ENCODE data around the gene MTMR3.
A peak's percentile ranks its signal among the peaks of the same experiment; 100 is the strongest.
"Not testable (repeated sequence)": the region's sequence is repeated elsewhere in the genome, so short reads cannot be mapped to it uniquely, and the experiment has no call there.

Gene MTMR3

GRCh38 chr22:30031328-30031727, 148.4 kb downstream of the MTMR3 start:
- no peak for DNase-seq

DNA sequence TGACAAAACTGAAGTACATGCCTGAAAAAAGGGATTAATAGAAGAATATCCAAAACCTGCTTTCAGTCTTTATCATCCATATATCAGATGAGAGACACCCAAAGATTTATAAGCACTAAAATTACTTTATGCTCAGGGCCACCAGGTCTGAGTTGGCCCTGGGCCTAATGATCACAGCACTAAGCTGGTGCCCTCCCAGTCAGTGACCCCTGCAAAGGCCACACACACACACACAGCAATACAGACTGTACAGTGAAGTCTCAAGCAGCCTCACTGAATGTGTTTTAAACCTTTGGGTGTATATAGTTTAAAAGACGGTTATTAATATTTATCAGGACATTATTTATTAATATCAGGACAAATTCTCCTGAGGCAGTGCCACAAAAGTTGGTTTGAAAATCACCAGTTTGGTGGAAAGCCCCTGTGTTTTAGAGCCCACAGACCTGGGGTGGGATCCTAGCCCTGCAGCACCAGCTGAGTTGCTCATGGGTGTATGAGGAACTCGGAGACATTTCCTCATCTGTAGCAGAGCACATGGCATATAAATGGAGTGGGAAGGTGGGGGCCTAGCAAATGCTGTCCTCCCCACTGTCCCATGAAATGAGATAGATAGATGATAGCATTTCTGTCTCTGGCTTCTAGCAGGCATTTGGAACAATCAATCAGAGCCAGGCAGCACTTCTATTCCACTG, 148.9 kb downstream of the MTMR3 start:
- DNase-seq = peak; percentile 58

DNA sequence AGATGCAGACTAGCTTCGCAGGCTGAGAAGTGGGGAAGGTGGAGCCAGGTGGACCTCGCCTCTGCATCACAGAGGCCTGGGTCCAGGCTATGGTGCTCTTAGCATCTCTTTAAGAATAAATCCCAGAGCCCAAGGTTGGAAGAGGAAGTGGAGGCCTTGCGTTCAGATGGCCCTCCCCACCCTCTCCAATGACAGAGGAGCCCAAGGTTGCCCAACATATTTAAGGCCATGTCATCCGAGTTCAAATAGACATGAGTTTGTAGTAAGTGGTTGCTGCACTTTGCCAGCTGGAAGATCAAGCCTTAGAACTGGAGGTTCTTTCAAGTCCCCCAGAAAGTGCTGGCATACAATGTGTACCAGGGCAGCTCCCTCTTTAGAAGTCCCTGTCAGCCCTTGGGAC, 150.2 kb downstream of the MTMR3 start:
- DNase-seq = peak; percentile 87

DNA sequence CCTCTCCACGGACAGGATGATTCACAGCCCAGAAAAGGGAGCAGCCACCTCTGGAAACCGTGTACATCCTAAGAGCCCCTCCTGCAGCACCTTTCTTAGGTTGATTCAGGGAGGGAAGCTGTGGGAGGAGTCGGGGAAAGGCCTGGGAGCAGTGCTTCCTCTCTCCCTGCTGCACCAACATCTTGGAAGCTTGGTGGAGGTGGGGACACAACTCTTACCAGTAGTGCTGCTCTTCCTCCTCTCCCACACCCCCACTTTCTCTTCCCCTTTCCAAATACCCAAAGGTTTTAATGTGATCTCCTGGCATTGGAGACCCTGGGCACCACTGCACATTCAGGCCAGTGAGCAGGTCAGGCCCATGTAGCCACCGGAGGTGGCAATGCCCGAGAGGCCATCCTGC, 150.9 kb downstream of the MTMR3 start:
- peak; percentile 51 for DNase-seq

DNA sequence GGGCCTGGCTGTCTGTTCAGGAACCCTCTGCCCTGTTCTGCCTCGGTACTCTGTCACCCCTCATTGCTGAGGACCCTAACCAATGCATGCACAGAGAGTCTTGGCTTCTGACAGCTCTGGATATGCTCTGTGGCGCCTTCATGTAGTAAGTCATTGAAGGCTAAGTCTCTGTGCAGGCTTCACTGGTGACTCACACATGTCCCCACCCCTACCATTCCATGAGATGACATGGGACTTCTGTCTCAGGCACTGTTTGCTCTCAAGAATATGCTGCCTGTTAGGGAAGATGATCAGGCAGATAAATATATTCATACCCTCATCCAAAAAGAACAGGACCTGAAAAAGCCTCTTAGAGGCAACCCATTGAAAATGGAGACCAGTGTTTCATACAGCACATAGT, 153.7 kb downstream of the MTMR3 start:
- DNase-seq = no peak

DNA sequence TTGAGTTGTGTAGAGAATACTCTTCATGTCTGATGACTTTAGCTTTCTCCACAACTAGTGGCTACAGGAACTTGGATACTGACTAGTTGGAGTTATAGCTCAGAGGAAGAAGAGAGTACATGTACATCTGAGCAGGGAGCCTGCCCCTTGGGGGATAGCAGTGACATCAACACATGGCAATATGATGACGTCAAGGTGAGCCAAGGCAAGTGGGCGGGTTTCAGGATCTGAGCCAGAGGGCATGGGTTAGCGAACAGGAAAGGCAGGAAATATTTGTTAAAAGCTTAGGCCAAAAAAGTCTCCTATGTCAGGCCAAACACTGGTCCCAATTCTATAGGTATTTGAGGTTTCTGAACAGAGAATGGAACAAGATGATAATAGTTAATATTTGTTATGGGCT, 155.2 kb downstream of the MTMR3 start:
- peak; percentile 11 for DNase-seq

GRCh38 chr22:30040499-30041260, 157.7 kb downstream of the MTMR3 start:
- DNase-seq = no peak

GRCh38 chr22:30041475-30041874, 158.5 kb downstream of the MTMR3 start:
- no peak for DNase-seq

DNA sequence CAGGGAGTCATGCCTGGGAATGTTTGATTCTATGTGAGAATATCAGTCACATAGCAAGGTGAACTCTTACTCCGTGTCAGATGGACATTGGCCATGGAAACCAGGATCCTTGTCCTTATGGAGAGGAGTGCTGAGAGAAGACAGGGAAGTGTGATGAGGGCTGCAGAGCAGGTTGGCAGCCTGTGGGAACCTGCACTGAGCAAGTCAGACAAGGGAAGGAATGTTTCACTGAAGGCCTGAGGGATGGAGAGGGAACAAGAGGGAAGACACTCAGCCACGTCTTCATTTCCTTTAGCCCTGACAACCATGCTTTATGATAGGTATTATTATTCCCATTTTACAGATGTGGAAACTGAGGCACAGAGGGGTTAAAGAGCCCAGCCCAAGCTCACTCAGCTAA, 158.9 kb downstream of the MTMR3 start:
- no peak for DNase-seq

DNA sequence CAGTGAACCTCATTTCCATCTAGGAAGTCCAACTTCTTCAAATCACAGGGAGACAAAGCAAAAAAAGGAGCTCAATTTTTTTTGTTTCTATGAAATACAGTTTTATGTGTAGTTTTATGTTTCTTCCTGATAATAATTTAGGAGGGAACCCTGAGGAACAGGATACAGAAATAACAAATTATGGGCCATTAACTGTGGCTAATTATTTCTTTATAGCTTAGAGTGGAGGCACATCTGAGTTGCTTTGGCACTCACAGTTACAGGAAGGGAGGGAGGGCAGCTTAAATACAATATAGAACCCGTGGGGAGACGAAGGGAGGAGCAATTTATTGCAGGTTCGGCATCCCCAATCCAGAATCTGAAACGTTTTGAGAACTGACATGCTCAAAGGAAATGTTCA, 160.2 kb downstream of the MTMR3 start:
- DNase-seq = no peak

- DNase-seq = peak; percentile 61
Measured at GRCh38 chr22:30044369-30044768, 161.4 kb downstream of the MTMR3 start.

GRCh38 chr22:30044881-30045493, 162.0 kb downstream of the MTMR3 start:
- no peak for DNase-seq

GRCh38 chr22:30045494-30045887, 162.5 kb downstream of the MTMR3 start:
- no peak for DNase-seq

- no peak for DNase-seq
Measured at GRCh38 chr22:30045901-30046715, 163.1 kb downstream of the MTMR3 start.

GRCh38 chr22:30046716-30047363, 163.9 kb downstream of the MTMR3 start:
- DNase-seq = no peak

DNA sequence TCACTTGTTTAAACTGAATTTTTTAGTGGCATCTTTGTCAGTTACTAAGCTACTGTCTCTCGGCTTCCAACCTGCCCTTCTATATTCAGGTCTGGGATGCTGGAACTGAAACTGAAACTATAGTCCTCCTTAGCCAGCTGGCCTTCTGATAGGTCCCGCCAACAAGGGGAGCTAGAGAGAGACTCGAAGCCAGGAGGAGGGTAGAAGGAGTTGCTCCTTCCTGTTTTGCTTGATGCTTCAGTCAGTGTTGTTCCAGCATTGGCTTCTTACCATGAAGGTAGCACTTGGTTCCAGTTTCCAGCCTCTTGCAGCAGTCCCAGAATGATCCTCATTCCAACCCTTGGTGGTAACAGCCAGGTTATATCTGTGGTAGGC, 164.4 kb downstream of the MTMR3 start:
- DNase-seq = peak; percentile 60

- no peak for DNase-seq
Measured at GRCh38 chr22:30048681-30049080, 165.7 kb downstream of the MTMR3 start.

- DNase-seq = no peak
Measured at GRCh38 chr22:30054067-30054763, 171.2 kb downstream of the MTMR3 start.

- no peak for DNase-seq
Measured at GRCh38 chr22:30054764-30055069, 171.7 kb downstream of the MTMR3 start.

GRCh38 chr22:30056015-30056414, 173.0 kb downstream of the MTMR3 start:
- no peak for DNase-seq

DNA sequence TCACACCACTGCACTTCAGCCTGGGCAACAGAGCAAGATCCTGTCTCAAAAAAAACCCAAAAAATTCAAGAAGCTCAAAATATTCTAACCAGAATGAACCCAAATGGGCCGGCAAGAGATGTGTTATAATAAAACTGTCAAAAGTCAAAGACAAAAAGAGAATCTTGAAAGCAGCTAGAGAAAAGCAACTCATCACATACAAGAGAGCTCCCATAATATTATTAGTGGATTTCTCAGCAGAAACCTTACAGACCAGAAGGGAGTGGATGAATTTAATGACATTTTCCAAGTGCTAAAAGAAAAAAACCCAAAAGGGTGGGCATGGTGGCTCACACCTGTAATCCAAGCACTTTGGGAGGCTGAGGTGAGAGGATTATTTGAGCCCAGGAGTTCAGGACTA, 174.4 kb downstream of the MTMR3 start:
- DNase-seq = no peak

DNA sequence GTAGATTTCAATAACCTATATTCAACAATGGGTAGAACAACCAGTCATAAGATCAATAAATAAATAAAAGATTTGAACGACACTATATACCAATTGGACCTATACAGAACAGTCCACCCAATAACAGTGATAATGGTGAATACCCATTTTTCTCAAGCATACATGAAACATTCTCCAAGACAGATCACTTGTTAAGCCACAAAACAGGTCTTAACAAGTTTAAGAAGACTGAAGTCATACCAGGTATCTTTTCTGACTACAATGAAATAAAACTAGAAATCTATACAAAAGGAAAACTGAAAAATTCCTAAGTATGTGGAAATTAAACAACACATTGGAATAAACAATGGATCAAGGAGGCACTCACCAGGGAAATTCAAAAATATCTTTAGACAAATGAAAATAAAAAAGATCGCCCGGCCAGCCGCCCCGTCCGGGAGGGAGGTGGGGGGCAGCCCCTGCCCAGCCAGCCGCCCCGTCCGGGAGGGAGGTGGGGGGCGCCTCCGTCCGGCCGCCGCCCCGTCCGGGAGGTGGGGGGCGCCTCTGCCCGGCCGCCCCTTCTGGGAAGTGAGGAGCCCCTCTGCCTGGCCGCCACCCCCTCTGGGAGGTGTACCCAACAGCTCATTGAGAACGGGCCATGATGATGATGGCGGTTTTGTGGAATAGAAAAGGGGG, 176.5 kb downstream of the MTMR3 start:
- not testable (repeated sequence) for DNase-seq
